Measurements from ENCODE around the gene OR51M1.

OR51M1 gene

DNA sequence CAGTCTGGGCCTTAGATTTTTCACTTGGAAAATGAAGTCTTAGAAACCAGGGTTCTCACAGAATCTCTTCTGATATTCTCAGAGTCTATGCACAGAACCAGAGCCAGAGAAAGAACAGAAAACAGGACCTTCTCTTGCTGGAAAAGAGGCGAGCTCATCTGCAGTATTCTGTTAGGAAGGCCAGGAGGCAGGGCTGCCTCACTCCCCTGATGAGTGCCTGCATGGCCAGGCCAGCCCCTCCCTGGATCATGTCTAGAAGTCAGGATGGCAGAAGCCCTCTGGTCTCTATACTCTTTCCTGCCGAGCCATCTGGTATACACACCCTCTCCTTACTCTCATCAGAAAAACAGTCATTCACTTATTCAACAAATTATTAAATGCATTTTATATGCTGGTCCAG, 723 bp downstream of the OR51M1 start:
- no peak overlapping the region for H2BK120ac ChIP-seq (ENCODE audit: low read depth, low read length)
- no peak overlapping the region for H3K18ac ChIP-seq (ENCODE audit: low read length)
- no peak overlapping the region for H3K23ac ChIP-seq (ENCODE audit: low read depth, low read length, poor library complexity)
- no peaks in the 10 kb centered on the region for H3K36me3 ChIP-seq (replicated peaks in 1 of 2; ENCODE audit: control insufficient read depth in 2 of 2, insufficient read depth in 2 of 2, low read length in 2 of 2)
- no peak overlapping the region for H4K8ac ChIP-seq (ENCODE audit: low read depth, low read length)
- no peak overlapping the region for H2BK15ac ChIP-seq (ENCODE audit: low read length)
- H3K27me3 ChIP-seq (ENCODE audit: control insufficient read depth in 3 of 3, insufficient read depth in 3 of 3, low read depth in 1 of 3, low read length in 3 of 3): no peaks in the 10 kb centered on the region
- no peak overlapping the region for H3K4me3 ChIP-seq (ENCODE audit: low read length in 2 of 2)
- no peak overlapping the region for H2BK5ac ChIP-seq (ENCODE audit: low read length)
- no peak overlapping the region for H2AK5ac ChIP-seq (ENCODE audit: low read depth, low read length)
- no peaks in the 10 kb centered on the region for H3K79me1 ChIP-seq (ENCODE audit: low read depth, low read length)
- no peak overlapping the region for H3K14ac ChIP-seq (ENCODE audit: low read length)
- H3K4me2 ChIP-seq (ENCODE audit: insufficient read depth, low read length, poor library complexity, severe bottlenecking): no peak overlapping the region
- no peak overlapping the region for H2BK12ac ChIP-seq (ENCODE audit: low read length)
- no peak overlapping the region for H3K9ac ChIP-seq (ENCODE audit: low read depth, low read length, poor library complexity)
- H4K91ac ChIP-seq (ENCODE audit: low read depth, low read length, poor library complexity): no peak overlapping the region
- WGBS, 2 donors (ENCODE audit: extremely low coverage in 2 of 2, insufficient read length in 2 of 2, insufficient replicate concordance in 1 of 2): no CpG with 5 or more reads among the region's 2 CpGs
- no peak overlapping the region for H2AFZ ChIP-seq (ENCODE audit: low read length)
- H3K4ac ChIP-seq (ENCODE audit: low read length): no peak overlapping the region
- peaks cover 0 to 2% of the 10 kb centered on the region in 2 donors for H3K4me1 ChIP-seq (ENCODE audit: control insufficient read depth in 2 of 2, insufficient read depth in 1 of 2, low read depth in 1 of 2, low read length in 2 of 2)
- no peaks in the 10 kb centered on the region for H3K9me3 ChIP-seq (replicated peaks in 1 of 2; ENCODE audit: control insufficient read depth in 2 of 2, insufficient read depth in 1 of 2, low read depth in 1 of 2, low read length in 2 of 2)
- DNase-seq (ENCODE audit: low spot score): no peak
- H3K27ac ChIP-seq (replicated peaks; ENCODE audit: low read length): no peak overlapping the region

DNA sequence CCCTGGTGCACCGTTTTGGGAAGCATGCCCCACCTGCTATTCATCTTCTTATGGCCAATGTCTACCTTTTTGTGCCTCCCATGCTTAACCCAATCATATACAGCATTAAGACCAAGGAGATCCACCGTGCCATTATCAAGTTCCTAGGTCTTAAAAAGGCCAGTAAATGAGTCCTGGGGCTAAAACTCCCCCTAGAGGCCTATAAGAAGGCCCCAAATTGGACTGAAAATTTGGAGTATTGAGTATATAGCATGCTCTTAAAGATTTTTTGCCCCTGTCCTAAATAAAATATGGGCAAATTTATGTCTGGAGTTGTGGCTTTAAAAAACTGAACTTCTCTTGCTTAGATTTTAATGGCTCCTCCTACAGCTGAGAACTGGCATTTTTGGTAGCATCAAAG, 6.6 kb downstream of the OR51M1 start:
- Histone ChIP-seq H3K36me3 (replicated peaks in 1 of 2; ENCODE audit: control insufficient read depth in 2 of 2, insufficient read depth in 2 of 2, low read length in 2 of 2) (no peaks in the 10 kb centered on the region), H3K18ac (ENCODE audit: low read length) (no peak overlapping the region), H2BK15ac (ENCODE audit: low read length) (no peak overlapping the region), H2BK5ac (ENCODE audit: low read length) (no peak overlapping the region), H3K9me3 (replicated peaks in 1 of 2; ENCODE audit: control insufficient read depth in 2 of 2, insufficient read depth in 1 of 2, low read depth in 1 of 2, low read length in 2 of 2) (no peaks in the 10 kb centered on the region), H3K14ac (ENCODE audit: low read length) (no peak overlapping the region), H3K4me1 (ENCODE audit: control insufficient read depth in 2 of 2, insufficient read depth in 1 of 2, low read depth in 1 of 2, low read length in 2 of 2) (no peaks in the 10 kb centered on the region), H3K27ac (replicated peaks; ENCODE audit: low read length) (no peak overlapping the region), H4K8ac (ENCODE audit: low read depth, low read length) (no peak overlapping the region), H2AK5ac (ENCODE audit: low read depth, low read length) (no peak overlapping the region), H3K4ac (ENCODE audit: low read length) (no peak overlapping the region), H3K79me1 (ENCODE audit: low read depth, low read length) (no peaks in the 10 kb centered on the region), H3K4me2 (ENCODE audit: insufficient read depth, low read length, poor library complexity, severe bottlenecking) (no peak overlapping the region), H2BK12ac (ENCODE audit: low read length) (no peak overlapping the region), H3K9ac (ENCODE audit: low read depth, low read length, poor library complexity) (no peak overlapping the region), H4K91ac (ENCODE audit: low read depth, low read length, poor library complexity) (no peak overlapping the region), H3K23ac (ENCODE audit: low read depth, low read length, poor library complexity) (no peak overlapping the region), H3K27me3 (ENCODE audit: control insufficient read depth in 3 of 3, insufficient read depth in 3 of 3, low read depth in 1 of 3, low read length in 3 of 3) (no peaks in the 10 kb centered on the region), H3K4me3 (ENCODE audit: low read length in 2 of 2) (no peak overlapping the region), H2BK120ac (ENCODE audit: low read depth, low read length) (no peak overlapping the region), H2AFZ (ENCODE audit: low read length) (no peak overlapping the region)
- no CpG with 5 or more reads among the region's 2 CpGs for WGBS, 2 donors (ENCODE audit: extremely low coverage in 2 of 2, insufficient read length in 2 of 2, insufficient replicate concordance in 1 of 2)
- no peak for DNase-seq (ENCODE audit: low spot score)

DNA sequence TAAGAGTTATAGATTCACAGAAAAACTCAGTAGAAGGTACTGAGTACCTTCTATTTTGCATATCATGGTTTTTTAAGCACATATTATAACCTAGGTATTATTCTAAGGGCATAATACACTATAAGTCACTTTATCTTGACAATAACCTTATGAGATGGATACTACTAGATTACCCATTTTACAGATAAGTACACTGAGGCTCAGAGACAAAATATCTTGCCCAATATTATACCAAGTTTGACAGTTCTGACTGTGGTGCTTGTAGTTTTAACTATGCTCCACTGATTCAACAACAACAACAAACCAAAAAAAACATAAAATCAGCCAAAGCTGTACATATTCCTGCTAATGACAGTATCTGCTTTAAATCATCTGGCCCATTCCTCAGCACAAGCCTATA, 10.5 kb downstream of the OR51M1 start:
- H3K79me1 ChIP-seq (ENCODE audit: low read depth, low read length): no peaks in the 10 kb centered on the region
- no peak overlapping the region for H3K9ac ChIP-seq (ENCODE audit: low read depth, low read length, poor library complexity)
- H3K27ac ChIP-seq (replicated peaks; ENCODE audit: low read length): no peak overlapping the region
- H3K4ac ChIP-seq (ENCODE audit: low read length): no peak overlapping the region
- H2AFZ ChIP-seq (ENCODE audit: low read length): no peak overlapping the region
- no peaks in the 10 kb centered on the region for H3K36me3 ChIP-seq (replicated peaks in 1 of 2; ENCODE audit: control insufficient read depth in 2 of 2, insufficient read depth in 2 of 2, low read length in 2 of 2)
- H3K23ac ChIP-seq (ENCODE audit: low read depth, low read length, poor library complexity): no peak overlapping the region
- H4K8ac ChIP-seq (ENCODE audit: low read depth, low read length): no peak overlapping the region
- no peak overlapping the region for H3K4me3 ChIP-seq (ENCODE audit: low read length in 2 of 2)
- no peak overlapping the region for H2AK5ac ChIP-seq (ENCODE audit: low read depth, low read length)
- no peaks in the 10 kb centered on the region for H3K4me1 ChIP-seq (ENCODE audit: control insufficient read depth in 2 of 2, insufficient read depth in 1 of 2, low read depth in 1 of 2, low read length in 2 of 2)
- no peak for DNase-seq (ENCODE audit: low spot score)
- H3K18ac ChIP-seq (ENCODE audit: low read length): no peak overlapping the region
- no peak overlapping the region for H2BK5ac ChIP-seq (ENCODE audit: low read length)
- no peak overlapping the region for H3K14ac ChIP-seq (ENCODE audit: low read length)
- no peak overlapping the region for H4K91ac ChIP-seq (ENCODE audit: low read depth, low read length, poor library complexity)
- no peak overlapping the region for H2BK120ac ChIP-seq (ENCODE audit: low read depth, low read length)
- no peak overlapping the region for H2BK15ac ChIP-seq (ENCODE audit: low read length)
- no peaks in the 10 kb centered on the region for H3K9me3 ChIP-seq (replicated peaks in 1 of 2; ENCODE audit: control insufficient read depth in 2 of 2, insufficient read depth in 1 of 2, low read depth in 1 of 2, low read length in 2 of 2)
- H3K4me2 ChIP-seq (ENCODE audit: insufficient read depth, low read length, poor library complexity, severe bottlenecking): no peak overlapping the region
- no peak overlapping the region for H2BK12ac ChIP-seq (ENCODE audit: low read length)
- no peaks in the 10 kb centered on the region for H3K27me3 ChIP-seq (ENCODE audit: control insufficient read depth in 3 of 3, insufficient read depth in 3 of 3, low read depth in 1 of 3, low read length in 3 of 3)

DNA sequence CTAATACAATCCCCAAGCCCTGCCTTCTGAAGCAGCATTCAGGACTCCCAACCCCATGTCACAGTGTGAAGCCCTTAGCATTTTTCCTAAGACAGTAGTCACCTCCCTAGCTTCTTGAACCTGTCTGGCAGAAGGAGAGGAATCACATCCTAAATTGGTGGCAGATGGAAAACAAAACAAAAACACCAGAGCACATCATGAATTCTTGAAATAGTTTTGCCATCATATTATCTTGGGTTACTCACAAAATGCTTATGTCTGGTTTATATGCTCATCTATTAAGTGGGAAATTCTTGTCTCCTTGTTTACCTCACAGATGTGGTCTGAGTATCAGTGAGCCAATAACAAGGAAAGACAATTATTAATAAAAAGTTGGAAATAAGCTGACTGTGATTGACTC, 15.3 kb downstream of the OR51M1 start:
- no peak overlapping the region for H3K27ac ChIP-seq (replicated peaks; ENCODE audit: low read length)
- no peak overlapping the region for H3K14ac ChIP-seq (ENCODE audit: low read length)
- no peak overlapping the region for H2BK120ac ChIP-seq (ENCODE audit: low read depth, low read length)
- H3K23ac ChIP-seq (ENCODE audit: low read depth, low read length, poor library complexity): no peak overlapping the region
- H3K79me1 ChIP-seq (ENCODE audit: low read depth, low read length): no peaks in the 10 kb centered on the region
- no peak overlapping the region for H3K4ac ChIP-seq (ENCODE audit: low read length)
- H2BK5ac ChIP-seq (ENCODE audit: low read length): no peak overlapping the region
- no peak overlapping the region for H4K91ac ChIP-seq (ENCODE audit: low read depth, low read length, poor library complexity)
- DNase-seq (ENCODE audit: low spot score): no peak
- H3K18ac ChIP-seq (ENCODE audit: low read length): no peak overlapping the region
- no peak overlapping the region for H4K8ac ChIP-seq (ENCODE audit: low read depth, low read length)
- H3K9me3 ChIP-seq (replicated peaks in 1 of 2; ENCODE audit: control insufficient read depth in 2 of 2, insufficient read depth in 1 of 2, low read depth in 1 of 2, low read length in 2 of 2): peaks cover 0 to 1% of the 10 kb centered on the region in 2 donors
- H2AFZ ChIP-seq (ENCODE audit: low read length): no peak overlapping the region
- H3K36me3 ChIP-seq (replicated peaks in 1 of 2; ENCODE audit: control insufficient read depth in 2 of 2, insufficient read depth in 2 of 2, low read length in 2 of 2): no peaks in the 10 kb centered on the region
- no peak overlapping the region for H3K4me2 ChIP-seq (ENCODE audit: insufficient read depth, low read length, poor library complexity, severe bottlenecking)
- H3K27me3 ChIP-seq (ENCODE audit: control insufficient read depth in 3 of 3, insufficient read depth in 3 of 3, low read depth in 1 of 3, low read length in 3 of 3): no peaks in the 10 kb centered on the region
- H2AK5ac ChIP-seq (ENCODE audit: low read depth, low read length): no peak overlapping the region
- no peak overlapping the region for H2BK12ac ChIP-seq (ENCODE audit: low read length)
- H3K4me3 ChIP-seq (ENCODE audit: low read length in 2 of 2): no peak overlapping the region
- no peaks in the 10 kb centered on the region for H3K4me1 ChIP-seq (ENCODE audit: control insufficient read depth in 2 of 2, insufficient read depth in 1 of 2, low read depth in 1 of 2, low read length in 2 of 2)
- no peak overlapping the region for H2BK15ac ChIP-seq (ENCODE audit: low read length)
- H3K9ac ChIP-seq (ENCODE audit: low read depth, low read length, poor library complexity): no peak overlapping the region
